ENCODE data around the gene EAPP. TPM values are rescaled to one million over a fixed set of nuclear protein-coding genes. Genes with fewer than 3 reads are reported as not detected.
"Not testable (repeated sequence)": the region's sequence is repeated elsewhere in the genome, so short reads cannot be mapped to it uniquely, and the experiment has no call there.

Gene EAPP
- total RNA-seq, 1 donor from 2014 or later, result 35.4 TPM

DNA sequence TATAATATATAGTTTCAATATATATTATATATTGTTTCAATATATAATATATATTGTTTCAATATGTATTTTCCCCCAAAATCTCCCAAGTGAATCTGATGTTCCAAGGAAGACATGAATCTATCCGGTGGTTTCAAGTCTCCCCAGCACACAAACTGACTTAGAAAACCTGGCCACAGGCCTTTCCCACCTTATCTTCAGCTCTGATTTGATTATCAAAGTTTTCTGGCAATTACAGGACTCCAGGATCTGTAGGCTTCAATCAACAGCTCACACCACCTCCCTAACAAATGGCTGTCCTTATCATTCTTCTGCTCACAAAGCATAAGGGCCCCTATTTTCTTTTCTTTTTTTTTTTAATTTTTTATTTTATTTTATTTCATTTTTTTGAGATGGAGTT lies 54.8 kb downstream of the EAPP start:
- TF ChIP-seq, protein P1, sequence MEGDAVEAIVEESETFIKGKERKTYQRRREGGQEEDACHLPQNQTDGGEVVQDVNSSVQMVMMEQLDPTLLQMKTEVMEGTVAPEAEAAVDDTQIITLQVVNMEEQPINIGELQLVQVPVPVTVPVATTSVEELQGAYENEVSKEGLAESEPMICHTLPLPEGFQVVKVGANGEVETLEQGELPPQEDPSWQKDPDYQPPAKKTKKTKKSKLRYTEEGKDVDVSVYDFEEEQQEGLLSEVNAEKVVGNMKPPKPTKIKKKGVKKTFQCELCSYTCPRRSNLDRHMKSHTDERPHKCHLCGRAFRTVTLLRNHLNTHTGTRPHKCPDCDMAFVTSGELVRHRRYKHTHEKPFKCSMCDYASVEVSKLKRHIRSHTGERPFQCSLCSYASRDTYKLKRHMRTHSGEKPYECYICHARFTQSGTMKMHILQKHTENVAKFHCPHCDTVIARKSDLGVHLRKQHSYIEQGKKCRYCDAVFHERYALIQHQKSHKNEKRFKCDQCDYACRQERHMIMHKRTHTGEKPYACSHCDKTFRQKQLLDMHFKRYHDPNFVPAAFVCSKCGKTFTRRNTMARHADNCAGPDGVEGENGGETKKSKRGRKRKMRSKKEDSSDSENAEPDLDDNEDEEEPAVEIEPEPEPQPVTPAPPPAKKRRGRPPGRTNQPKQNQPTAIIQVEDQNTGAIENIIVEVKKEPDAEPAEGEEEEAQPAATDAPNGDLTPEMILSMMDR (IDR thresholded peaks at IDR 0.05; ENCODE audit: insufficient read depth, low read length, poor library complexity, severe bottlenecking), result no peak
- Histone ChIP-seq H3K4me3 (ENCODE audit: low read depth, low read length) (no peak overlapping the region), H3K27me3 (ENCODE audit: control insufficient read depth, insufficient read depth, low read length) (no peaks in the 10 kb centered on the region), H3K36me3 (ENCODE audit: control insufficient read depth, insufficient read depth, low read length) (no peaks in the 10 kb centered on the region)
- no peak for DNase-seq (ENCODE audit: low read depth)

DNA sequence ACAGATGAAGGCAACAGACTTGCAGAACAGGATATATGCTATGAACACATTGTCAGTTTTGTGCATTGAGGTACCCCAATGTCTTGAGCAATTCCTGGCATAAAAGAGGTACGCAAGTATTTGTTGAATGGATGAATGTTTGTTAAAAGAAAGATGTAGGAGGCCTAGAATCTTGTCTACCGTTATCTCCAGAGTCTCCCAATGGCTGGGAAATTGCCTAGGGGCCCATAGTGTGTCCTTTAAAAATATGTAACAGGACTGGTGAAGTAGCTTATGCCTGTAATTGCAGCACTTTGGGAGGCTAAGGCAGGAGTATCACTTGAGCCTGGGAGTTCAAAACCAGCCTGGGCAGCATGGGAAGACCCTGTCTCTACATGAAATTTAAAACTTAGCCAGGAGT lies 57.0 kb downstream of the EAPP start:
- DNase-seq (ENCODE audit: low read depth), result no peak
- Histone ChIP-seq H3K27me3 (ENCODE audit: control insufficient read depth, insufficient read depth, low read length) (no peaks in the 10 kb centered on the region), H3K4me3 (ENCODE audit: low read depth, low read length) (no peak overlapping the region), H3K36me3 (ENCODE audit: control insufficient read depth, insufficient read depth, low read length) (no peaks in the 10 kb centered on the region)
- TF ChIP-seq, protein P1 (IDR thresholded peaks at IDR 0.05; ENCODE audit: insufficient read depth, low read length, poor library complexity, severe bottlenecking), result no peak

DNA sequence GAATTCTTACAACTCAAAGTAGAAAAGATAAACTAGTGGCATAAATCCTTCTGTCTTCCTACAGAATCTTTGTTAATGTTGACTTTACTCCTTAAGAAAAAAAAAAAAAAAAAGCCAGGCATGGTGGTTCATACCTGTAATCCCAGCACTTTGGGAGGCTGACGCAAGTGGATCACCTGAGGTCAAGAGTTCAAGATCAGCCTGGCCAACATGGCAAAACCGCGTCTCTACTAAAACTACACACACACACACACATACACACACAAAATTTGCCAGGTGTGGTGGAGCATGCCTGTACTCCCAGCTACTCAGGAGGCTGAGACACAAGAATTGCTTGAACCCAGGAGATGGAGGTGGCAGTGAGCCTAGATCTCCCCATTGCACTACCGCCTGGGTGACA lies 59.8 kb downstream of the EAPP start:
- Histone ChIP-seq H3K36me3 (ENCODE audit: control insufficient read depth, insufficient read depth, low read length) (no peaks in the 10 kb centered on the region), H3K27me3 (ENCODE audit: control insufficient read depth, insufficient read depth, low read length) (no peaks in the 10 kb centered on the region), H3K4me3 (ENCODE audit: low read depth, low read length) (no peak overlapping the region)
- TF ChIP-seq, protein P1 (IDR thresholded peaks at IDR 0.05; ENCODE audit: insufficient read depth, low read length, poor library complexity, severe bottlenecking), result no peak
- no peak for DNase-seq (ENCODE audit: low read depth)

DNA sequence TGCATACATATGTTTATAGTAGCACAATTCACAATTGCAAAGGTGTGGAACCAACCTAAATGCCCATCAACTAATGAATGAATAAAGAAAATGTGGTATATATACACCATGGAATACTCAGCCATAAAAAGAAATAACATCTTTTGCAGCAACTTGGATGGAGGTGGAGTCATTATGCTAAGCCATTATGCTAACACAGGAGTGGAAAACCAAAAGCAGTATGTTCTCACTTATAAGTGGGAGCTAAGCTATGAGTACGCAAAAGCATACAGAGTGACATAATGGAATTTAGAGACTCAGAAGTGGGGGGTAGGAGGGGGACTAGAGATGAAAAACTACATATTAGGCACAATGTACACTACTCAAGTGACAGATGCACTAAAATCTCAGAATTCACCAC lies 61.2 kb downstream of the EAPP start:
- Histone ChIP-seq H3K4me3 (ENCODE audit: low read depth, low read length) (no peak overlapping the region), H3K36me3 (ENCODE audit: control insufficient read depth, insufficient read depth, low read length) (no peaks in the 10 kb centered on the region), H3K27me3 (ENCODE audit: control insufficient read depth, insufficient read depth, low read length) (no peaks in the 10 kb centered on the region)
- TF ChIP-seq, protein P1 (IDR thresholded peaks at IDR 0.05; ENCODE audit: insufficient read depth, low read length, poor library complexity, severe bottlenecking), result no peak
- no peak for DNase-seq (ENCODE audit: low read depth)

DNA sequence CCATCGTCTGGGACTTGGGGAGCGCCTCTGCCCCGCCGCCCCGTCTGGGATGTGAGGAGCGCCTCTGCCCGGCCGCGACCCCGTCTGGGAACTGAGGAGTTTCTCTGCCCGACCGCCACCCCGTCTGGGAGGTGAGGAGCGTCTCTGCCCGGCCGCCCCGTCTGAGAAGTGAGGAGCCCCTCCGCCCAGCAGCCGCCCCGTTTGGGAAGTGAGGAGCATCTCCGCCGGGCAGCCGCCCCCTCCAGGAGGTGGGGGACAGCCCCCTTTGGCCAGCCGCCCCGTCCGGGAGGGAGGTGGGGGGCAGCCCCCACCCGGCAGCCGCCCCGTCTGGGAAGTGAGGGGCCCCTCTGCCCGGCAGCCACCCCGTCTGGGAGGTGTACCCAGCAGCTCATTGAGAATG lies 63.5 kb downstream of the EAPP start:
- not testable (repeated sequence) for H3K27me3 ChIP-seq (ENCODE audit: control insufficient read depth, insufficient read depth, low read length); DNase-seq (ENCODE audit: low read depth); H3K36me3 ChIP-seq (ENCODE audit: control insufficient read depth, insufficient read depth, low read length); H3K4me3 ChIP-seq (ENCODE audit: low read depth, low read length)

DNA sequence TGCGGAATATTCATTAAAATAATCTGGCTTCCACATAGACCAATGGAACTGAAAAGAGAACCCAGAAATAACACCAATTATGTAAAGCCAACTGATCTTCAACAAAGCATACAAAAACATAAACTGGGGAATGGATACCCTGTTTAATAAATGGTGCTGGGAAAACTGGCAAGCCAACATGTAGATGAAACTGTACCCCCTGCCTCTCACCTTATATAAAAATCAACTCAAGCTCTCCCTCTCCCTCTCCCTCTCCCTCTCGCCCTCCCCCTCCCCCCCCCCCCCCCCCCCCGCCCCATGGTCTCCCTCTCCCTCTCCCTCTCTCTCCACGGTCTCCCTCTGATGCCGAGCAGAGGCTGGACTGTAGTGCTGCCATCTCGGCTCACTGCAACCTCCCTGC lies 64.3 kb downstream of the EAPP start:
- H3K4me3 ChIP-seq (ENCODE audit: low read depth, low read length), result no peak overlapping the region
- H3K36me3 ChIP-seq (ENCODE audit: control insufficient read depth, insufficient read depth, low read length), result no peaks in the 10 kb centered on the region
- TF ChIP-seq, protein P1 (IDR thresholded peaks at IDR 0.05; ENCODE audit: insufficient read depth, low read length, poor library complexity, severe bottlenecking), result no peak
- no peak for DNase-seq (ENCODE audit: low read depth)
- no peaks in the 10 kb centered on the region for H3K27me3 ChIP-seq (ENCODE audit: control insufficient read depth, insufficient read depth, low read length)
